ENCODE measurements around the gene TCEANC.

The TCEANC gene

DNA sequence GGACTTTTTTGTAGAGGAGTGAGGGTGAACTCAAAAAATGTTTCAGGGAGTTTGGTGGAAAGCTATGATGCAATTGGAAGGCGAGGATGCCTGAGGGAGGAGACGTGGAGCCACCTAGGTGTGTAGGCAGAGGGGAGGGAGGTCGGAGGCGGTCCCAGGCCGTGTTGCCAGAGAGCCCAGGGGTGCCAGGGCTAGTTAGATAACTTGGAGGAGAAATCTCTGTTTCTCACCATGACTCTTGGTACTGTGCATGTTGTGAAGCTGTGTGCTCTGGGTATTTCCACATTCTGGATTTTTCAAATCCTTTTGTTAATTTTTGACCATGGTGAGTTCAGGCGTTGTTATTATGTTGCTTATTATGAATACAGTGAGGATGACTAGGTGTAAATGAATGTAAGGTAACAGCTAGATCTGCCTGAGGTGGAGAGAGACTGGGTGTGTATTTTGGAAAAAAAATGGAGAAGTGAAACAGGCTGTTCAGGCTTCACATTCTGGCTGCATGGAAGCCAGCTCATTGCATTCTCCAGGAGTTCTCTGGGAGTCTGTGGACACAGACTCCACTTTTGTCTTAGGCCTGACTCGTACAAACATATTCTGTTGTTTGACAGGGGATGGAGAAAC, 40.5 kb downstream of the TCEANC start:
- DNase-seq, result no peak

DNA sequence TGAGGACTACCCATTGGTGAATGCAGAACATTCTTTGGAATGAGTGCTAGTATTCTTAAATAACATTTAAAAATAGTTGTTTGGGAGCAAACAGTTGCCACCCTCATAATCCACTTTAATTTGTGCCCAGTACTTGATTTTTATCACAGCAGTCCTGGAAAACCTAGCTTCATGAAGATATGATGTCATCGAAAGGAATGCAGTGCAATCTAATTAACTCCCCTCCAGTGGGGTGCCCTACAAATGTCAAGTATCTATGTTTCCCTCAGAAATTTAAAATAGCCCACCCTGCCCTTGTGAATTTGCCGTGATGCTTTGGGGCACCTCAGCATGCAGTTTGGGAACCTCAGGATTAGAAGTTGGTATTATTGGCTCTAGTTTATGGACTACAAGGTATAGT, 41.4 kb downstream of the TCEANC start:
- DNase-seq, result no peak

DNA sequence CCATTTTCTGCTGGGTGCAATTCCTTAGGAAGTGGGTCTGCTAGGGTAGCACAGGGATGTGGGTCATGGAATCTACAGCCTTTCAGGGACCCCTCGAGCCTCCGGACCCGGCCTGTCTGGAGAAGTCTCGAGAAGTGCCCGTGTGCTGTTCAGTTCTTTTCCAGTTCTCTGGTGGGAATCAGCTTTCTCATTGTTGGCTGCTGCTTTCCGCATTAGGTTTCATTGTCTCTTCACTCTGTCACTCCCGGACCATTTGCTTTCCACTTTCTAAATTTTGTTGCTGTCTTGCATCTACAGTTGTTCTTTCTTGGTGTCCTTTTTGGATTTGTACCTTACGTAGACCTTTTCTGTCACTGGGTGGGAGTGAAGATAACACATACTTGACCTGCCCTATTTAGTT, 42.0 kb downstream of the TCEANC start:
- DNase-seq, result no peak

DNA sequence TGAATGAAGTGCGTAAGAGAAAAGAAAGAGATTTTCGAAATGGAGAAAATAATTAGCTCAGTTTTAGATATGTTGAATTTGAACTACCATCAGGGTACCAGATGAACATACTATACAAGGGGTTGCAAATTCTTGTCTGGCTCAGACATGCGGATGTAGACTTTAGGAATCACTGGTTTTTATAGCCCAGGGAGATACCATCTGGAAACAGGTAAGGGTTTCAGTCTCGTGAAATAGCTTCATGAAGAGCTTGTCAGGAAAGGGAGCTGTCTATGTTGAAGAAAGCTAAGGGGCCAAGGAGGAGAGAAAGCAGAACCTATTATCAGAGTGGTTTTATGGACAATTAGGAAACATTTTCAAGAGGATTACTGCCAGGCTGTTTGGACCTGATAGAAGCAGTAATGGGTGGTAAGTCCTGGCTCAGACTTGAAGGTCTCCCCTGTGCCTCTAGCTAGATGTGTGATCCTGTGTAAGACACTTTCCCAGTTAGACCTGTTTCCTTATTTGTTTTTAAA, 42.7 kb downstream of the TCEANC start:
- DNase-seq, result no peak

DNA sequence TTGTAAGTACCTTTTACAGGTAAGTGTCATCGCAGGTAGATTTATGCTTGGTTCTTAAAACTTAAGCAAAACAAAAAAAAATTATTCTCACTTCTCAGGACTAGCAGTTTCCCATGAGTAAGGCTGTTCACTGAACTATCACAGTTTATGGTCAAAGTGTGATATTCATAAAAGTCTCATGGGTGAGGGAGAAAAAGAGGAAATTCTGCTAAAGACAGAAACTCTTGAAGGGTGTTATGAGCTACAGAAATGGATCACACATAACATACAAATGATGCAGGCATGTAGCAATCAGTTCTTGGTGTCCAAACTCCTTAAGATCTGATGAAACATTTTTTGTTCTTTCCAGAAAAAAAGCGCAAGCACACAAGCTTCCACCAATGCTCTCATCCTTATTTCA, 44.5 kb downstream of the TCEANC start:
- peak; percentile 23 for DNase-seq

DNA sequence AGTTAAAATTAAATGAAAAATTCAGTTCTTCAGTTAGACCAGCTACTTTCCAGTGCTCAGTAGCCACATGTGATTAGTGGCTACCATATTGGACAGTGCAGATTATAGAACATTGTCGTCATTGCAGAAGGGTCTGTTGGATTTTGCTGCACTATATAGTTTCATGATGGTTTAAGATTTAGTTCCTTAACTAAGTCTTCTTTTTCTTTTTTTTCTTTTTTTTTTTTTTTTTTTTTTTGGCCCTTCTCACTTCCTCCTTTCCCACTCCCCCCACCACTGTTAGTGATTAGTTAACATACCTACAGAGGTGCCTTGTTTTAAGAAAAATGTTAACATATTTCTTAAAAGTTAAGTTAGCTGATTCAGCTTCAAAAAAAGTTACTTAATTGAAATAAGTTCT, 45.0 kb downstream of the TCEANC start:
- no peak for DNase-seq

DNA sequence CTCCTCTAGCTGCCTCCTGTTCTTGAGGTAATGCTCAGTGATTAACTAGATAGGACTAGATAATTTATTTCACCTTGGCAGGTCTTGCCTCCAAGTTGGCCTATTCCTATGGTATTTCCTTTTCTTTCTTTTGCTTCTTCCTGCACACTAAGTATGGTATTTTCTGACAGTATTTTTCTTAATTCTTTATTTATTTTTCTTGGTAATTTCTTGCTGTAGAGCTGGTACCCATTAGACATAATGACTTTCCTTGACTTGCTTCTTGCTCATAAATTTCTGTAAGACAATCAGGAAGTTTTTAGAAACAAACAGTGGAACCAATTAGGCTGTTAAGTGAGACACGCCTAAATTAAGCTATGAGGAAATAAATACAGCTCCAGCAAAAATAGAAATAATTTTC, 45.5 kb downstream of the TCEANC start:
- DNase-seq, result no peak

DNA sequence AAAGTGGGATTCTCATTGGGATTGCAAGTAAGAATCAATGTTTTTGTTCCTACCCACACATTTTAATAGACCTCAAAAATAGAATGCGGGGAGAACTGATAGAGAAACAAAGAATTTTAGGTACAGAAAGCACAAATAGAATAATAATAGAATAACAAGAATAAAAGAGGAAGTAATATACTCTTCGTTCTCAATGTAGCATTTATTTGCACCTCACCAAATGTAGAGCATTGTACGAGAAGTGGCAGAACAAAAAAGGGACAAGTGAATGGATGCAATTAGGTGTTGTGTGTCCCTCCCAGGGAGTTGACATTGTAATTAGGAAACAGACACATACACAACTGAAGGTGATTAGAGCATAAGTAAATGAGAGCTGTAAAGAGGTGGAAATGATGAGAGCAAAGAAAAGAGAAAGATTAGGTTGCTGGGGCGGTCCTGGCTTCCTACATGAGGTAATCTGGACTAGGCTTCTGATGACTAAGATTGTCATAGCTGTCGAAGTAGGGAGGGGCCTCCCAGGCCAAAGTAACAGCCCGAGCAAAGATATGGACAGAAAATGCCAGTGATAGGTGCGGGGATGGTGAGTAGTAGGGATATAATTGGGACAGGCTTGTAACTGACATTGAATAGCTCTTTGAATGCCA, 46.4 kb downstream of the TCEANC start:
- no peak for DNase-seq

DNA sequence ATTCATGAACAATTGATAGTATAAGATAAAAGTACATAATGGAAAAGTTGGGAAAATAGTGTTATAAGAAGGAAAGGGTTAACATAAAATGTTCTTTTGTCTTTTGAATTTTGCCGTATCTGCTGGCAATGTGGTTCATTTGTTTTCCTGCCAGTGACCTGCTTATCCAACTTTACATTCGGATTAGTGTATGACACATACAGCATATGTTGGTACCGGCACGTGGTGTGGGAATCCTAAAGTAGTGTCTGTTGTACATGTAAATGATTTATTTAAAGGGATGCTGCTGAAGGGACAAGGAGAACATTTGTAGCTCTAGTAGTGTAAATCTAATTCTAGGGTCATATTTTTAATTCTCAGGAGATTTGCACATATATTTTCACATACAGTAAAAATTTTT, 47.4 kb downstream of the TCEANC start:
- no peak for DNase-seq

DNA sequence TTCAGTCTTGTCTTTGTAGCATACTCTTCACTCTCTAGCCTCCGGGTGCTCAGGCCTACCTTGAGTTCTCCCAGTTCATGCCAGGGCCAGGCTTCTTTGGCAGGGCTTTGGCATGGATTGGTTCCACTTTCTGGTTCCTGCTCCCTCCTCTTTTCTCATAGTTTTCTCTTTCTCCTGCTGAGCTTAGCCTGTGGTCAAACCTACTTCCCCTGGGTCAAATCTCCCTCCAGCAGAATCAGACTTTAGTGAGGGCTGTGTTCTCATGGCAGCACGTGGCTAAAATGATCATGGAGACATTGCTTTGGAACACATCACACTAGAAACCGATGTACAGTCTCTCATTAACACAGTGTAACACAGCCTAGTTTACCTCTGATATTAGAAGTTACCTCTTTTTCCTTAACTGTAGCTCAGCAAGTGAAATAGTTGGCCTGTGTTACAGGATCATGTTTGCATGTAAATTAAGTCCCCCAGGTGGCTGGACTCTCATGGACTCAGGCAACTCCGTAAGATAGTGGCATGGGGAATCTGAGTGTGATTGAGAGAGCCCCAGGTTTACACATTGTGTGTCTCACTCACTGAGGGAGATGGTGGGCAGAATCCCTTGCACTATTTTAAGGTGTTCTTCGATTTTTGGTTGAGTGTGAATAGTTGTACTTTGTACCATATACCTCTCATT, 49.3 kb downstream of the TCEANC start:
- DNase-seq, result no peak

DNA sequence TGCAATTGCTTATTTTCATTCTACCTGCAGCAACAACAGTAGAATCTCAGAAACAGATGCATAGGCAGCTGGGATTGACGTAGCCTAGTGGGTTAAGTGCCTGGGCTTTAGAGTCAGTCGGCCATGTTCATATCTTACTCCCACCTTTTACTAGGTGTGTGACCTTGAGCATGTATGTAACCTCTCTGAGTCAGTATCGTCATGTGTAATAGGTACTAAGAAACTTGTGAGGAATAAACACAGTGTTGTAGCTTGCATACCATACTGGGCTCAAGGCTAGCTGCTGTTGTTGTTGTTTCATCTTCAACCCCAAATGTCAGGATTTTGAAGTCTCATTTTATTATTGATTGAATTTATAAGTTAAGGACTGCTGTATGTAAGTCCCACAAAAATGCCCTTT, 50.2 kb downstream of the TCEANC start:
- DNase-seq, result no peak

DNA sequence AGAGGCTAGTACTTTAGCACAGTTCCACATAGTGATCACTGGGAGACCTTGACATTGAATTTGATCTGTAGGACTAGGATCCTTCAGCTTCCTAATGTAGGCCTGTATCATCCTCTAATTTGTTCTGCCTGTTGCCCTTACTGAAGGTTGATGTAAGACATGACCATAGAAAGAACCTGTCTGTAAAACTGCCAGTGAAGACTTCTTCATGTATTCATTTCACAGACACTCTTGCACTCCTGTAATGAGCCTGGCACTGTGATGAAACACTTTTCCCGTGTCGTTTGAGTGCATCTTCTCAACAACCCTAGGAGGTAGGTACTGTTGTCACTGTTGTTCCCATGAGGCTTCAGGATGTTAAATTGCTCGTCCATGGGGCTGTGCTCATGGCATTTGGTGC, 50.6 kb downstream of the TCEANC start:
- DNase-seq, result no peak

DNA sequence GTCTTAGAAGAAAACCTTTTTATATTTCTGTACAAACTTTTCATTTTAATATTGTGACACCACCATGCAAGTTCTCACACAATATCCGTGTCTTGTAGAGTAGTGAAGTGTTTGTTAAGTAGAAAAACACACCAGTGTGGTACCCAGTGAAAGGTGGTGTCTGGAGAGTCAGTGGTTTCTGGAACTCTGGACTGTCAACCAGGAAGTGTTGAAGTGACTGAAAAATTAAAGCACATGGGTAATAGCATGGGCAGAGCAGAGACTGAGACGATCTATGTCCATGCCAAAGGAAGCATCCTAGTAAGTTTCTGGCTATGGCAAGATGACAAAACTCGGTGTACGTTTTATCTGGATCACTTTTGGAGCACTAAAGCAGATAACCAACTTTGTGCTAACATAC, 58.2 kb downstream of the TCEANC start:
- no peak for DNase-seq
